Measurements from ENCODE around the gene ATM. TPM values are rescaled to one million over a fixed set of nuclear protein-coding genes. Genes with fewer than 3 reads are reported as not detected.
"Not testable (repeated sequence)": the region's sequence is repeated elsewhere in the genome, so short reads cannot be mapped to it uniquely, and the experiment has no call there.

The ATM gene
- total RNA-seq, 1 experiment from 2014 or later, result 72.5 TPM

DNA sequence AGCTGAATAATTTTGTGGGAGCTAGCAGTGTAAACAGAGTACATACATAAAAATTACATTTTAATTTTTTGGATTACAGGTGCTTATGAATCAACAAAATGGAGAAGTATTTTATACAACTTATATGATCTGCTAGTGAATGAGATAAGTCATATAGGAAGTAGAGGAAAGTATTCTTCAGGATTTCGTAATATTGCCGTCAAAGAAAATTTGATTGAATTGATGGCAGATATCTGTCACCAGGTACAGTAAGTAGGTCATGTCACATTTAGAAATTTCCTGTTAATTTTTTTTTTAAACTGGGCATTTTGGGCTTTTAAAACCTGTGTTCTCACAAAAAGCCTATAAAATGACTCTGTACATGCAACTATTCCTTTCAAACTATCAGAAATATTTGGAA, 24.0 kb downstream of the ATM start:
- DNase-seq (ENCODE audit: low spot score), result no peak
- CTCF ChIA-PET, result no interaction called here
- BruUV-seq (replicated peaks), result no TSS peak
- POLR2A ChIA-PET (ENCODE audit: low non-redundant PET), result no interaction called here
- TF ChIP-seq EZH2 (IDR thresholded peaks at IDR 0.05; ENCODE audit: borderline replicate concordance, low read depth, low read length, poor library complexity, severe bottlenecking) (no peak), CTCF (conservative IDR thresholded peaks at IDR 0.05; ENCODE audit: low read depth, low read length) (no peak)
- Histone ChIP-seq H3K36me3 (ENCODE audit: insufficient read depth, low read length, poor library complexity, severe bottlenecking) (peaks cover 29% of the 10 kb centered on the region), H3K9me3 (ENCODE audit: low read depth, low read length, poor library complexity, severe bottlenecking) (no peaks in the 10 kb centered on the region), H3K27ac (ENCODE audit: low read depth, low read length, poor library complexity, severe bottlenecking) (no peak overlapping the region), H3K4me1 (ENCODE audit: insufficient read depth, low read length, poor library complexity, severe bottlenecking) (no peaks in the 10 kb centered on the region), H3K4me3 (ENCODE audit: low read depth, low read length, poor library complexity, severe bottlenecking) (no peak overlapping the region), H3K27me3 (replicated peaks; ENCODE audit: insufficient read depth, low read depth, low read length, poor library complexity) (no peaks in the 10 kb centered on the region)
- intact Hi-C loops (cut with micrococcal nuclease; ENCODE audit: unreplicated experiment), result no loop called here

GRCh38 chr11:108253176-108253575, 30.3 kb downstream of the ATM start:
- intact Hi-C loops (cut with micrococcal nuclease; ENCODE audit: unreplicated experiment), result no loop called here
- Histone ChIP-seq H3K4me1 (ENCODE audit: insufficient read depth, low read length, poor library complexity, severe bottlenecking) (no peaks in the 10 kb centered on the region), H3K36me3 (ENCODE audit: insufficient read depth, low read length, poor library complexity, severe bottlenecking) (peaks cover 45% of the 10 kb centered on the region), H3K27ac (ENCODE audit: low read depth, low read length, poor library complexity, severe bottlenecking) (no peak overlapping the region), H3K9me3 (ENCODE audit: low read depth, low read length, poor library complexity, severe bottlenecking) (no peaks in the 10 kb centered on the region), H3K27me3 (replicated peaks; ENCODE audit: insufficient read depth, low read depth, low read length, poor library complexity) (no peaks in the 10 kb centered on the region), H3K4me3 (ENCODE audit: low read depth, low read length, poor library complexity, severe bottlenecking) (no peak overlapping the region)
- BruUV-seq (replicated peaks), result no TSS peak
- DNase-seq (ENCODE audit: low spot score), result no peak
- no peak for TF ChIP-seq CTCF (conservative IDR thresholded peaks at IDR 0.05; ENCODE audit: low read depth, low read length)
- TF ChIP-seq EZH2 (IDR thresholded peaks at IDR 0.05; ENCODE audit: borderline replicate concordance, low read depth, low read length, poor library complexity, severe bottlenecking), result no peak
- POLR2A ChIA-PET (ENCODE audit: low non-redundant PET), result no interaction called here
- CTCF ChIA-PET, result no interaction called here

- intact Hi-C loops (cut with micrococcal nuclease; ENCODE audit: unreplicated experiment), result no loop called here
- no peak for DNase-seq (ENCODE audit: low spot score)
- H3K27me3 ChIP-seq (replicated peaks; ENCODE audit: insufficient read depth, low read depth, low read length, poor library complexity), result no peaks in the 10 kb centered on the region
- peaks cover 15% of the 10 kb centered on the region for H3K36me3 ChIP-seq (ENCODE audit: insufficient read depth, low read length, poor library complexity, severe bottlenecking)
- no peak overlapping the region for H3K4me3 ChIP-seq (ENCODE audit: low read depth, low read length, poor library complexity, severe bottlenecking)
- POLR2A ChIA-PET (ENCODE audit: low non-redundant PET), result interaction anchor here (0.6 kb wide), 1 partner anchor 1014 kb away, joined by 3 read pairs; no protein-coding TSS in a partner anchor
- H3K4me1 ChIP-seq (ENCODE audit: insufficient read depth, low read length, poor library complexity, severe bottlenecking), result no peaks in the 10 kb centered on the region
- TF ChIP-seq CTCF (conservative IDR thresholded peaks at IDR 0.05; ENCODE audit: low read depth, low read length) (no peak), EZH2 (IDR thresholded peaks at IDR 0.05; ENCODE audit: borderline replicate concordance, low read depth, low read length, poor library complexity, severe bottlenecking) (no peak)
- H3K9me3 ChIP-seq (ENCODE audit: low read depth, low read length, poor library complexity, severe bottlenecking), result no peaks in the 10 kb centered on the region
- H3K27ac ChIP-seq (ENCODE audit: low read depth, low read length, poor library complexity, severe bottlenecking), result no peak overlapping the region
- CTCF ChIA-PET, result no interaction called here
- BruUV-seq (replicated peaks), result no TSS peak
Measured at GRCh38 chr11:108269583-108269982, 46.7 kb downstream of the ATM start.

DNA sequence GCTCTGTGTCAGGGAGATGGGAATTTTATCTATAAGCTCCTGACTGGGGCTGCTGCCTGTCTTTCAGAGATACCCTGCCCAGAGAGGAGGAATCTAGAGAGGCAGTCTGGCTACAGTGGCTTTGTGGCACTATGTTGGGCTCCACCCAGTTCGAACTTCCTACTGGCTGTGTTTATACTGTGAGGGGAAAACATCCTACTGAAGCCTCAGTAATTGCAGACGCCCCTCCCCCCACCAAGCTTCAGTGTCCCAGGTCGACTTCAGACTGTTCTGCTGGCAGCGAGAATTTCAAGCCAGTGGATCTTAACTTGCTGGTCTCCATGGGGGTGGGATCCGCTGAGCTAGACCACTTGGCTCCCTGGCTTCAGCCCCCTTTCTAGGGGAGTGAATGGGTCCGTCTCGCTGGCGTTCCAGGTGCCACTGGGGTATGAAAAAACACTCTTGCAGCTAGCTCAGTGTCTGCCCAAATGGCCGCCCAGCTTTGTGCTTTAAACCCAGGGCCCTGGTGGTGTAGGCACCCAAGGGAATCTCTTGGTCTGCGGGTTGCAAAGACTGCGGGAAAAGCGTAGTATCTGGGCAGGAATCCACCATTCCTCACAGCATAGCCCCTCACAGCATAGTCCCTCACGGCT, 54.2 kb downstream of the ATM start:
- H3K9me3 ChIP-seq (ENCODE audit: low read depth, low read length, poor library complexity, severe bottlenecking); H3K27ac ChIP-seq (ENCODE audit: low read depth, low read length, poor library complexity, severe bottlenecking); DNase-seq (ENCODE audit: low spot score); H3K4me3 ChIP-seq (ENCODE audit: low read depth, low read length, poor library complexity, severe bottlenecking); H3K27me3 ChIP-seq (replicated peaks; ENCODE audit: insufficient read depth, low read depth, low read length, poor library complexity); POLR2A ChIA-PET (ENCODE audit: low non-redundant PET); BruUV-seq (replicated peaks); intact Hi-C loops (cut with micrococcal nuclease; ENCODE audit: unreplicated experiment); CTCF ChIA-PET: not testable (repeated sequence)
- Histone ChIP-seq H3K4me1 (ENCODE audit: insufficient read depth, low read length, poor library complexity, severe bottlenecking) (peaks cover 13% of the 10 kb centered on the region), H3K36me3 (ENCODE audit: insufficient read depth, low read length, poor library complexity, severe bottlenecking) (peaks cover 18% of the 10 kb centered on the region)

All from A673 (cell line).